Esophagus squamous epithelium (tissue), 5 donors: ENCODE measurements around the gene KCNA5. TPM values are rescaled to one million over a fixed set of nuclear protein-coding genes. Genes with fewer than 3 reads are reported as not detected.

Experiments used
- DNase-seq: peaks from one replicate; lab custom pipeline; 2025; lab: John Stamatoyannopoulos, UW
- H3K27ac ChIP-seq, 4 donors: fragments of 200-600 bp; sonication (generic); one replicate each; pipeline ENCODE4 v1.5.1; 2016 to 2019; ENCODE audit warnings: mild to moderate bottlenecking in 1 of 4
- H3K27me3 ChIP-seq, 4 donors: fragments of 200-600 bp; sonication (generic); 1 replicate in 3 of 4; 2 replicates in 1 of 4; pipeline versions ENCODE4 v1.5.1 to v1.6.0; 2017 to 2021; ENCODE audit warnings: antibody characterized with exemption in 1 of 4
- H3K36me3 ChIP-seq, 3 donors: fragments of 200-600 bp; sonication (generic); one replicate each; pipeline ENCODE4 v1.5.1; 2016 to 2019
- H3K4me1 ChIP-seq, 3 donors: fragments of 200-600 bp; sonication (generic); one replicate each; pipeline ENCODE4 v1.5.1; 2017 to 2019
- H3K4me3 ChIP-seq, 4 donors: fragments of 200-600 bp; sonication (generic); 1 replicate in 3 of 4; 2 replicates in 1 of 4; pipeline ENCODE4 v1.5.1; 2016 to 2019; ENCODE audit warnings: mild to moderate bottlenecking in 2 of 4, moderate library complexity in 1 of 4
- H3K9me3 ChIP-seq, 3 donors: fragments of 200-600 bp; sonication (generic); one replicate each; pipeline ENCODE4 v1.5.1; 2016 to 2019
- CTCF ChIP-seq, 6 experiments: fragments of 450-650 bp in 4 of 6; fragments of 200-600 bp in 2 of 6; sonication (generic) in 2 of 6; IDR thresholded peaks; one replicate each; pipeline ENCODE4 v1.5.1; 2016 to 2019; ENCODE audit warnings: antibody characterized with exemption in 6 of 6, mild to moderate bottlenecking in 4 of 6, moderate library complexity in 4 of 6
- POLR2A ChIP-seq, 4 donors: fragments of 450-650 bp; IDR thresholded peaks; one replicate each; pipeline ENCODE4 v1.6.1; 2017; ENCODE audit warnings: antibody characterized with exemption in 4 of 4, mild to moderate bottlenecking in 4 of 4, moderate library complexity in 3 of 4
- WGBS, 2 donors: methylation state at CpG; one replicate each; pipeline ENCODE4 v1.1.5; 2018; 5-methylcytosine and 5-hydroxymethylcytosine counted together
- intact Hi-C: fragments of 100-400 bp; cut with DNase I; formaldehyde crosslinking; loops from one replicate; pipeline ENCODE4 v1.15.0; 2022
- total RNA-seq, 4 donors: library from RNA; depleted of rRNA; stranded (reverse); fragments of >200 nt; gene quantifications; one replicate each; pipeline ENCODE4 v1.1.0, GENCODE V29; 2016
- donor health status: DM: yes; HTN: yes; CAD: no.

Gene KCNA5
- total RNA-seq, 4 donors from 2014 or later, result 0.13 to 8.2 (median 1.8) TPM; not detected in 1

GRCh38 chr12:5026342-5026938, 17.2 kb upstream of the KCNA5 start:
- no peak for TF ChIP-seq CTCF (IDR thresholded peaks at IDR 0.05)
- TF ChIP-seq POLR2A (IDR thresholded peaks at IDR 0.05), result no peak

GRCh38 chr12:5027046-5027821, 16.4 kb upstream of the KCNA5 start:
- H3K4me3 ChIP-seq, result no peak overlapping the region
- peaks cover 0 to 44% (median 0%) of the 10 kb centered on the region in 4 donors for H3K27me3 ChIP-seq
- H3K27ac ChIP-seq, result no peak overlapping the region
- TF ChIP-seq POLR2A (IDR thresholded peaks at IDR 0.05) (no peak), CTCF (IDR thresholded peaks at IDR 0.05) (no peak)
- intact Hi-C loops, result no loop called here
- H3K4me1 ChIP-seq, result no peaks in the 10 kb centered on the region
- no peak for DNase-seq
- WGBS, 2 donors, result 51 to 68% methylated on average over 4 of the region's 4 CpGs
- no peaks in the 10 kb centered on the region for H3K36me3 ChIP-seq
- H3K9me3 ChIP-seq, result no peaks in the 10 kb centered on the region

More at GRCh38 chr12:5026342-5026938, 17.2 kb upstream of the KCNA5 start:
- no peak for DNase-seq
- Histone ChIP-seq H3K36me3 (no peaks in the 10 kb centered on the region), H3K27ac (no peak overlapping the region), H3K27me3 (peaks cover 0 to 48% (median 0%) of the 10 kb centered on the region in 4 donors), H3K9me3 (no peaks in the 10 kb centered on the region), H3K4me3 (no peak overlapping the region), H3K4me1 (no peaks in the 10 kb centered on the region)
- intact Hi-C loops, result no loop called here
- WGBS, 2 donors, result 68 to 74% methylated on average over 4 of the region's 4 CpGs

DNA sequence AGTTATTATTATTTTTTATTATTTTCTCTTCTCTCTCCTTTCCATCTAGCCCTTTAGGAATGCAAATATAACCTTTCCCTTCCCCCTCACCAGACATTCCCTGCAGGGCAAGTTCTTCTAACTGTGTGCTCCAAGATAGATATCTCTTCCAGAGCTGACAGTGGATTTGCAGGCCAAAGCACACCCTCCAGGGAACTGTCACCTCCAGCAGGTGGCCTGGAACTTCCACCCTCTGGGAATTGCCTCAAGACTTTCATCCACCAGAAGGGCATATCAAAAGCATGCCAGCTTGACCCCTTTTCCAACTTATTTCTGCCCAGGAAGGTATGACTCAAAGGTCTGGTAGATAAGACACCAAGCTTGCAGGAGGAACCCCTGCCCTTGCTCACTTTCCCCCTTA, 13.6 kb upstream of the KCNA5 start:
- intact Hi-C loops, result no loop called here
- no peak for TF ChIP-seq CTCF (IDR thresholded peaks at IDR 0.05)
- TF ChIP-seq POLR2A (IDR thresholded peaks at IDR 0.05), result no peak

DNA sequence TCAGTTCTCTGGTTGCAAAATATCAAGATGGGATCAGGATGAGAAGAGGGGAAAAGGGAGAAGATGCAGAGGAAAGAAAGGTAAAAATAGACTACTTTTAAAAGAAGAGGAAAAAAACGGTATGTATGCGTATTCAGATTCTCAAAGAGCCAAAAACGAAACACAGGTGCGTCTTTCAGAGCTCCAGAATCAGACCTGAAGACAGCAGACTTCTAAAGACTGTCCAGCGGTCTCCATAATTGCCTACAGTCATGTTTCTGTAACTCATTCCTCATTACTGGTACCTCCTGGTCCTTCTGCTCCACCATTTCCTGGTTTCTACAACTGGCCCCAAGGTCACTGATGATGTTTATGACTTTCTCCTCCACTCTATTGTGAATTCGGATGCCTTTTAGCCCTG, 12.4 kb upstream of the KCNA5 start:
- intact Hi-C loops, result no loop called here

More for the DNA sequence above, 13.6 kb upstream of the KCNA5 start:
- H3K4me3 ChIP-seq, result no peak overlapping the region
- no peaks in the 10 kb centered on the region for H3K36me3 ChIP-seq
- no peaks in the 10 kb centered on the region for H3K9me3 ChIP-seq
- H3K27ac ChIP-seq, result no peak overlapping the region
- DNase-seq, result no peak
- H3K4me1 ChIP-seq, result no peaks in the 10 kb centered on the region
- H3K27me3 ChIP-seq, result peaks cover 0 to 25% (median 0%) of the 10 kb centered on the region in 4 donors

More for the DNA sequence above, 12.4 kb upstream of the KCNA5 start:
- no peaks in the 10 kb centered on the region for H3K4me1 ChIP-seq
- H3K36me3 ChIP-seq, result no peaks in the 10 kb centered on the region
- TF ChIP-seq CTCF (IDR thresholded peaks at IDR 0.05) (no peak), POLR2A (IDR thresholded peaks at IDR 0.05) (no peak)
- DNase-seq, result no peak
- 87 to 91% methylated on average over 6 of the region's 6 CpGs for WGBS, 2 donors
- peaks cover 0 to 15% (median 0%) of the 10 kb centered on the region in 4 donors for H3K27me3 ChIP-seq
- no peaks in the 10 kb centered on the region for H3K9me3 ChIP-seq
- no peak overlapping the region for H3K27ac ChIP-seq
- no peak overlapping the region for H3K4me3 ChIP-seq
